Measurements from ENCODE around the gene SV2B. TPM values are rescaled to one million over a fixed set of nuclear protein-coding genes. Genes with fewer than 3 reads are reported as not detected.

SV2B gene
- total and polyA plus RNA-seq, 3 donors from 2014 or later, result 1.6 to 1.7 (median 1.7) TPM

DNA sequence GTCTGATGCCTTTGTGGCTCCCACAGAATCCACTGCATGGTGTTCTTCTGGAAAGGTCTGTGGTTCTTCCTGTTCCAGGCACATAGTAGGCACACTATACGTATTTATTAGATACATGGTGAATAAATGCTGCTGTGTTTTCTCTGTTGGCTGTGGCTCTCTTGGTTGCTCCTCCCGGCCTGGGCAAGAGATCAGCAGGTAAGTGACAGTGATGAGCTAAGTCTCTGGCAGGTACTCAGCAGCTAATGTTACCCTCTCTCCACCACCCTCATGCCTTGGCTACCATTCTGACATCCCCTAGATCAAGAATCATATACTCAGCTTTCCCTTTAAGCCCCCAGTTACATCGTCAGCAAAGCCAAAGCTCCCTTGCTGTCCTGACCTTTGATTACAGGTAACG, 8.4 kb downstream of the SV2B start:
- Histone ChIP-seq H3K36me3 (ENCODE audit: low read depth, missing control alignments) (no peaks in the 10 kb centered on the region), H3K27me3 (no peaks in the 10 kb centered on the region), H3K4me1 (no peaks in the 10 kb centered on the region), H3K9me3 (no peaks in the 10 kb centered on the region), H3K27ac (no peak overlapping the region), H3K4me3 (no peak overlapping the region)
- intact Hi-C loops (cut with DNase I; ENCODE audit: low total_unique reads), result no loop called here
- DNase-seq, result no peak
- TF ChIP-seq POLR2A (IDR thresholded peaks at IDR 0.05), result no peak
- TF ChIP-seq, protein P1, sequence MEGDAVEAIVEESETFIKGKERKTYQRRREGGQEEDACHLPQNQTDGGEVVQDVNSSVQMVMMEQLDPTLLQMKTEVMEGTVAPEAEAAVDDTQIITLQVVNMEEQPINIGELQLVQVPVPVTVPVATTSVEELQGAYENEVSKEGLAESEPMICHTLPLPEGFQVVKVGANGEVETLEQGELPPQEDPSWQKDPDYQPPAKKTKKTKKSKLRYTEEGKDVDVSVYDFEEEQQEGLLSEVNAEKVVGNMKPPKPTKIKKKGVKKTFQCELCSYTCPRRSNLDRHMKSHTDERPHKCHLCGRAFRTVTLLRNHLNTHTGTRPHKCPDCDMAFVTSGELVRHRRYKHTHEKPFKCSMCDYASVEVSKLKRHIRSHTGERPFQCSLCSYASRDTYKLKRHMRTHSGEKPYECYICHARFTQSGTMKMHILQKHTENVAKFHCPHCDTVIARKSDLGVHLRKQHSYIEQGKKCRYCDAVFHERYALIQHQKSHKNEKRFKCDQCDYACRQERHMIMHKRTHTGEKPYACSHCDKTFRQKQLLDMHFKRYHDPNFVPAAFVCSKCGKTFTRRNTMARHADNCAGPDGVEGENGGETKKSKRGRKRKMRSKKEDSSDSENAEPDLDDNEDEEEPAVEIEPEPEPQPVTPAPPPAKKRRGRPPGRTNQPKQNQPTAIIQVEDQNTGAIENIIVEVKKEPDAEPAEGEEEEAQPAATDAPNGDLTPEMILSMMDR (IDR thresholded peaks at IDR 0.05), result no peak
- WGBS, 2 donors, result 75 to 91% methylated on average over 4 of the region's 4 CpGs

DNA sequence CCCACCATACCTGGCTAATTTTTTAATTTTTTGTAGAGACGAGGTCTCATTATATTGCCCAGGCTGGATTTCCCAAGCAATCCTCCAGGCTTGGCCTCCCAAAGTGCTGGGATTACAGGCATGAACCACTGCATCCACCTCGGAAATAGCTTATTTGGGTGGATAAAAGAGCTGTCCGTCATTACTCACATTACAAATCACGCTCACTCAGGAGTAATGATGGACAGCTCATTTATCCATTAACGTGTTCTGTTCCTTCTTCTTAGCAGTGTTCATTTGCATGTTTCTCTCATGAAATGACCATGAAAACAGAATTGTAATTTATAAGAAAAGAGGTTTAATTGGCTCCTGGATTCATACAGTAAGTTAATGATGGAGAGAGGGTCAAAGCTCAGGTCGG, 9.8 kb downstream of the SV2B start:
- Histone ChIP-seq H3K27ac (no peak overlapping the region), H3K27me3 (no peaks in the 10 kb centered on the region), H3K36me3 (ENCODE audit: low read depth, missing control alignments) (no peaks in the 10 kb centered on the region), H3K9me3 (no peaks in the 10 kb centered on the region), H3K4me3 (no peak overlapping the region), H3K4me1 (no peaks in the 10 kb centered on the region)
- no peak for DNase-seq
- intact Hi-C loops (cut with DNase I; ENCODE audit: low total_unique reads), result no loop called here
- TF ChIP-seq POLR2A (IDR thresholded peaks at IDR 0.05), result no peak
- TF ChIP-seq, protein P1 (IDR thresholded peaks at IDR 0.05), result no peak
- WGBS, 2 donors, result 81 to 88% methylated on average over 6 of the region's 6 CpGs

DNA sequence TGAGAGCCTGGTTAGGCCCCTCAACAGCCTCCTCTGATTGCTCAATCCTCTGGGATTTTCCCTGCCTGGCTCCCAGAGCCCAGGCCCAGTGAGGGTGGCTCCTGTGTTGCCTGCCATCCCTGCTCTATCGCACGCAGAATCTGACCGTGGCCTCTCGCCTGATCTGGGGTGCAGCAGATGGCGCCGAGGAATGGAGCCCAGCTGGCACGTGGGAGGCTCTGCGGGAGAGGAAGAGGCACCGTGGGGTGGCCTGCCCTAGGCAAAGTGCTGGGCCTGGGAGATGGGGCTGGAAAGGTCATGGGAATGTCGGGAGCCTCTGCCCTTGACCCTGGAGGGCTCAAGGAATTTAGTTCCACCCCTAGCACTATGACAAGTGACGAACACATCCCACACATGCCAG, 10.3 kb downstream of the SV2B start:
- 65% methylated on average over 4 to 11 of the region's 11 CpGs for WGBS, 2 donors
- TF ChIP-seq, protein P1 (IDR thresholded peaks at IDR 0.05), result no peak
- Histone ChIP-seq H3K4me1 (no peaks in the 10 kb centered on the region), H3K27ac (no peak overlapping the region), H3K4me3 (no peak overlapping the region), H3K36me3 (ENCODE audit: low read depth, missing control alignments) (no peaks in the 10 kb centered on the region), H3K27me3 (no peaks in the 10 kb centered on the region), H3K9me3 (no peaks in the 10 kb centered on the region)
- intact Hi-C loops (cut with DNase I; ENCODE audit: low total_unique reads), result no loop called here
- DNase-seq, result no peak

DNA sequence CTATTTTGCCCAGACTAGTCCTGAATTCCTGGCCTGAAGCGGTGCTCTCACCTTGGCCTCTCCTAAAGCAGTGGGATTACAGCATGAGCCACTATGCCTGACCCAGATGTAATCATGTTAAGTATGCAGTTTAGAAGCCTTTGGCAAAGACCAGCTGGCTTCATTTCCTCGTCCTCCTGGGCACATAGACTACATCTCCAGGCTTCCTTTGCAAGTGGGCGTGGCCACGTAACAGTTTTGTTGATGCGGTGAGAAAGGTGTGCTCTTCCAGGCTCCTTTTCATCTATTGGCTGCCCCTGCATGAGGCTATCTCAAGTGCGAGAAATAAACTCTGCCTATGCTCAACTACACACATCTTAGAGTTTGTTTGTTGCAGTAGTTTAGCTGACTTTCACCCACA, 13.0 kb downstream of the SV2B start:
- Histone ChIP-seq H3K36me3 (ENCODE audit: low read depth, missing control alignments) (no peaks in the 10 kb centered on the region), H3K9me3 (no peaks in the 10 kb centered on the region), H3K4me1 (no peaks in the 10 kb centered on the region), H3K4me3 (no peak overlapping the region), H3K27ac (no peak overlapping the region), H3K27me3 (no peaks in the 10 kb centered on the region)
- intact Hi-C loops (cut with DNase I; ENCODE audit: low total_unique reads), result no loop called here
- no peak for DNase-seq
- 74 to 75% methylated on average over 6 of the region's 6 CpGs for WGBS, 2 donors
- TF ChIP-seq, protein P1 (IDR thresholded peaks at IDR 0.05), result no peak
- no peak for TF ChIP-seq POLR2A (IDR thresholded peaks at IDR 0.05)

DNA sequence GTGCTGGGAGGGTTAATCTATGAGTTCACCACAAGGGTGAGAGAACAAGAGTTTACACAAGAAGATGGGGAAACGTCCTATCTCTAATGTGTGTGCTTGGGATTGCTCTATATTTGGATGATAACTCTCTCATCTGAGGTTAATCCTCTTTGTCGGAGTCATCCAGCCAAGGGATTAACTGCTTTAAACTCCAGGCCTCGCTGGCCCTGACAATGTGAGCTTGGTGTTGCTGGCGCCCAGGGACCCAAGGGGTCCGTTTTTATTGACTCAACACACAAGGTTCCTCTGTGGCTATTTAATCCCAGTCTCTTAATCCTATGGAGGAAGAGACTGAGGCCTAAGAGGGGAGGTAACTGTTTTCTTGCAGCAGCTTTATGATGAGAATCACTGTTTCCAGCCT, 14.2 kb downstream of the SV2B start:
- H3K27ac ChIP-seq, result no peak overlapping the region
- no peaks in the 10 kb centered on the region for H3K36me3 ChIP-seq (ENCODE audit: low read depth, missing control alignments)
- no peak for TF ChIP-seq POLR2A (IDR thresholded peaks at IDR 0.05)
- TF ChIP-seq, protein P1 (IDR thresholded peaks at IDR 0.05), result no peak
- intact Hi-C loops (cut with DNase I; ENCODE audit: low total_unique reads), result no loop called here
- 71 to 74% methylated on average over 5 of the region's 5 CpGs for WGBS, 2 donors
- H3K4me1 ChIP-seq, result no peaks in the 10 kb centered on the region
- no peak for DNase-seq
- no peaks in the 10 kb centered on the region for H3K27me3 ChIP-seq
- H3K9me3 ChIP-seq, result no peaks in the 10 kb centered on the region
- no peak overlapping the region for H3K4me3 ChIP-seq

Data from testis (tissue), 3 donors.